NT2/D1 (cell line): ENCODE results near the gene INPP4B.

Source experiments
- SUZ12 ChIP-seq: IDR thresholded peaks from 2 replicates; pipeline ENCODE4 v1.6.1; 2011; ENCODE audit not compliant: insufficient read length, insufficient read depth; ENCODE audit errors: extremely low read depth
- YY1 ChIP-seq: IDR thresholded peaks from 2 replicates; pipeline ENCODE4 v1.6.1; 2011; ENCODE audit not compliant: insufficient read length, insufficient read depth
- ZNF274 ChIP-seq: IDR thresholded peaks from 2 replicates; pipeline ENCODE4 v1.6.1; 2011; ENCODE audit warnings: mild to moderate bottlenecking, low read depth, low read length

- TF ChIP-seq SUZ12 (no peak), ZNF274 (no peak), YY1 (no peak)
Measured at GRCh38 chr4:142727149-142727548, 119.0 kb downstream of the INPP4B start.
